ENCODE results near the gene PRR35.

The PRR35 gene

DNA sequence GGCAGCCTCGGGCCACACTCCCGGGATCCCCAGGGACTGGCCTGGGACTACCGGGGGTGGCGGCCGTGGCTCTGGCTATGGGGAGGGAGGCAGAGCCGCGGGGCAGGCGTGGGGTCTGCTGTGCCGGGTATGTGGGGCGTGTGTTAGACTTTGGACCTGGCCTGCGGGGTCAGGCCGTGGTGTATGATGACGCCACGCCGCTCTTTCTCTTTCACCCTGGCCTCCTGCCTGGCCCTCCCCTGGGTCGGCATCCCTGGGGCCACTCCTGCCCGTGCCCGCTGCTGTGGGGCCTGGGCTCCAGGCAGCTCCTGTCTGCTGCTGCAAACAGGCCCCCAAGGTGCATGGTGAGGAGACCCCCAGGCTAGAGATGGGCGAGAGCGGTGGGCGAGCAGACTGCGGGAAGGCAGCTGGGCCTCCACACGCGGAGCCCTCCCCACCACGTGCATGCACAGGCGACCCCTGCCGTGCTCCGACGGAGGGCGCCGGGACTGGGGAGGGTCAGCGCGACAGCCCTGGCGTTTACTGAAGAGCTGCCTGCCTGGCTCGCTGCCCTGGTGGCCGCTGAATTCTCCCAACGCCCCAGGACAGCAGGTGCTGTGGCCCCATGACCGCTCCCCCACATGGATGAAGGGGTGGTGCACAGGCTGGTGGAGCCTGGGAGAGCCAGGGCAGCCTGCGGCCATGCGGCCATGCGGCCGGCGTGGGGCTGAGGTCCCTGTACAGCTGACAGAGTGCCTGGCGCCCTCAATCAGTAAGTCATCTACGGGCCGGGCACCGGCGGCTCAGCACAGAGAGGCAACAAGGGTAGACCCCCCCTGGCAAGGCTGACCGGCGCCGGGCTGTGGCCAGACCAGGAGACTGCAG, 16.7 kb upstream of the PRR35 start:
- H3K4me3 ChIP-seq (ENCODE audit: low read depth, low read length), result no peak overlapping the region
- no peak for TF ChIP-seq CTCF (IDR thresholded peaks at IDR 0.05; ENCODE audit: borderline replicate concordance, insufficient read depth, low read depth, low read length)

DNA sequence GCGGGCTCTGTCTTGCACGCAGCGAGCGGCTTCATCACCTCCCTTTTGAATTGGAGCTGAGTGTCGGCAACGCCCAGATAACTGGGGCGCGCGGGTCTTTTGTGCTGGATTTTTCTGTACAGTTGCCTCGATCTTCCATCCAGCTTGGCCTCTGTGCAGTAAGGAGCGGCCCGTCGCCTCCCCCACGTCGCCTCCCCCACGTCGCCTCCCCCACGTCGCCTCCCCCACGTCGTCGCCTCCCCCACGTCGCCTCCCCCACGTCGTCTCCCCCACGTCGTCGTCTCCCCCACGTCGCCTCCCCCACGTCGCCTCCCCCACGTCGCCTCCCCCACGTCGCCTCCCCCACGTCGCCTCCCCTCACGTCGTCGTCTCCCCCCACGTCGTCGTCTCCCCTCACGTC, 15.7 kb upstream of the PRR35 start:
- no peak overlapping the region for H3K4me3 ChIP-seq (ENCODE audit: low read depth, low read length)
- TF ChIP-seq CTCF (IDR thresholded peaks at IDR 0.05; ENCODE audit: borderline replicate concordance, insufficient read depth, low read depth, low read length), result no peak

DNA sequence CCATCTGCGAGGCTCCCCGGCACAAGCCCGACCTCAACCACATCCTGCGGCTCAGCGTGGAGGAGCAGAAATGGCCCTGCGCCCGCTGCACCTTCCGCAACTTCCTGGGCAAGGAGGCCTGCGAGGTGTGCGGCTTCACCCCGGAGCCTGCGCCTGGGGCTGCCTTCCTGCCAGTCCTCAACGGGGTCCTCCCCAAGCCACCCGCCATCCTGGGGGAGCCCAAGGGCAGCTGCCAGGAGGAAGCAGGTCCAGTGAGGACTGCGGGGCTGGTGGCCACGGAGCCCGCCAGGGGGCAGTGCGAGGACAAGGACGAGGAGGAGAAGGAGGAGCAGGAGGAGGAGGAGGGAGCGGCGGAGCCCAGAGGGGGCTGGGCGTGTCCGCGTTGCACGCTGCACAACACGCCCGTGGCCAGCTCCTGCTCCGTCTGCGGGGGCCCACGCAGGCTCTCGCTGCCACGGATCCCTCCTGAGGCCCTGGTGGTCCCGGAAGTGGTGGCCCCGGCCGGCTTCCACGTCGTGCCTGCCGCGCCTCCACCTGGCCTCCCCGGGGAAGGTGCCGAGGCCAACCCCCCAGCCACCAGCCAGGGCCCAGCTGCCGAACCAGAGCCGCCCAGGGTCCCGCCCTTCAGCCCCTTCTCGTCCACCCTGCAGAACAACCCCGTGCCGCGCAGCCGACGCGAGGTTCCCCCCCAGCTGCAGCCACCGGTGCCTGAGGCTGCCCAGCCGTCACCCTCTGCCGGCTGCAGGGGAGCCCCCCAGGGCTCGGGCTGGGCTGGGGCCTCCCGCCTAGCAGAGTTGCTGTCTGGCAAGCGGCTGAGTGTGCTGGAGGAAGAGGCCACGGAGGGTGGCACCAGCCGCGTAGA, 13.1 kb upstream of the PRR35 start:
- TF ChIP-seq CTCF (IDR thresholded peaks at IDR 0.05; ENCODE audit: borderline replicate concordance, insufficient read depth, low read depth, low read length), result no peak
- no peak overlapping the region for H3K4me3 ChIP-seq (ENCODE audit: low read depth, low read length)

DNA sequence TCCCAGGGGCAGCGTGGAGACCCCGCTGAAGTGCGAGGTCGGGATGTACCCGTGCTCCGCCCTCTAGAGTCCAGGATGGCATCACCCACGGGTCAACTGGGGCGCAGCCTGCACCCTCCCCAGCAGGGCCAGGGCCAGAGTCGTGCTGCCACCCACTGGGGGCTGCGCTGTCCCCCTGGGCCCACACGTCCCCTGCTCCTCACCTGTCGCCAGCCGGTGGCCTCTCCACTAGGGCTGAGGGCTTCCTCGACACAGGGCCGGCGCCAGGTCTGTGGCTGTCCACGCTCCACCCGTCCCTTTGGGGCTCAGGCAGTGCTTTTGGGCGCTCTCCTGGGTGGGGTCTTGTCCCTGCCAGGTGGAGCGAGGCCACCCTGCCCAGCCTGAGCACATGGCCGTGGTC, 11.6 kb upstream of the PRR35 start:
- no peak for TF ChIP-seq CTCF (IDR thresholded peaks at IDR 0.05; ENCODE audit: borderline replicate concordance, insufficient read depth, low read depth, low read length)
- no peak overlapping the region for H3K4me3 ChIP-seq (ENCODE audit: low read depth, low read length)

DNA sequence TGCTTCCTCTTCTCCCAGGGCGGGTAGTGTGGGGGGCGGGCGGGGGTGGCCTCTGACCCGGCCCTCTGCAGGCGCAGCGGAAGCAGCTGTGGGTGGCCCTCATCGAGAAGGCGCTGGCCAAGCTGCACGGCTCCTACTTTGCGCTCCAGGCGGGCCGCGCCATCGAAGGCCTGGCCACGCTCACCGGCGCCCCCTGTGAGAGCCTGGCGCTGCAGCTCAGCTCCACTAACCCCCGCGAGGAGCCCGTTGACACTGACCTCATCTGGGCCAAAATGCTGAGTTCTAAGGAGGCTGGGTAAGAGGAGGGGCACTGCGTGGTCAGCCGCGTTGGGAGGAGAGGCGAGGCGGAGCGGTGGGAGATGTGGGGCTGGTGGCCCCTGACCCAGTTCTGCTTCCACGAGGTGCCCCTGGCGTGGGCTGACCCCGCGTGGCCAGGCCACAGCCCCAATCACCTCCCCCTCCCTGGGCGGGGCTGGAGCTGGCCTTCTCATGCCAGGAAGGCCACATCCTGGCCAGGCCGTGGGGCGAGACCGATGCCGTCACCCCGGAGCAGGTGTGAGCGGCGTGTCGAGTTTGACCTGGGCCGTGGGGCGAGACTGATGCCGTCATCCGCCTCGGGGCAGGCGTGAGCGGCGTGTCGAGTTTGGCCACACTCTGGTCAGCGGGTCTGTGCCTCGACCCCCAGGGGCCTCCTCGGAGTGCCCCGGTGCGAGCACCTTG, 10.5 kb upstream of the PRR35 start:
- no peak overlapping the region for H3K4me3 ChIP-seq (ENCODE audit: low read depth, low read length)
- TF ChIP-seq CTCF (IDR thresholded peaks at IDR 0.05; ENCODE audit: borderline replicate concordance, insufficient read depth, low read depth, low read length), result peak; percentile 6; the same call in 1 of the 2 replicates

DNA sequence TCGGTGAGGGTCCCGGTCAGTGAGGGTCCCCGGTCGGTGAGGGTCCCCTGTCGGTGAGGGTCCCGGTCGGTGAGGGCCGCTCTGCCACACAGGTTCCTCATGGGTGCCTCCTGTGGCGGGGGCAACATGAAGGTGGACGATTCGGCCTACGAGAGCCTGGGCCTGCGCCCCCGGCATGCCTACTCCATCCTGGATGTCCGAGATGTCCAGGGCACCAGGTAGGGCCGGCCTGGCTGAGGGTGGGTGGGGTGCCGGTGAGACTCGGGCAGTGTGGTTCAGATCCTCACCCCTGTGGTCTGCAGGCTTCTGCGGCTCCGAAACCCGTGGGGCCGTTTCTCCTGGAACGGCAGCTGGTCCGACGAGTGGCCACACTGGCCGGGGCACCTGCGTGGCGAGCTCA, 9.0 kb upstream of the PRR35 start:
- H3K4me3 ChIP-seq (ENCODE audit: low read depth, low read length), result no peak overlapping the region
- no peak for TF ChIP-seq CTCF (IDR thresholded peaks at IDR 0.05; ENCODE audit: borderline replicate concordance, insufficient read depth, low read depth, low read length)

Data from GM12875 (cell line).